Glomerular visceral epithelial cell (primary cell): ENCODE measurements around the gene SMARCB1.

Experiments used
- DNase-seq: peaks from one replicate; pipeline ENCODE4 v3.0.0-alpha.2; 2016; ENCODE audit errors: extremely low spot score

SMARCB1 gene

GRCh38 chr22:23780146-23780748, 6.5 kb upstream of the SMARCB1 start:
- no peak for DNase-seq

- no peak for DNase-seq
Observed at GRCh38 chr22:23781065-23781464, 5.7 kb upstream of the SMARCB1 start.

GRCh38 chr22:23781511-23782183, 5.1 kb upstream of the SMARCB1 start:
- DNase-seq, result peak; percentile 49

- no peak for DNase-seq
Observed at GRCh38 chr22:23782252-23782651, 4.5 kb upstream of the SMARCB1 start.

GRCh38 chr22:23782703-23783102, 4.1 kb upstream of the SMARCB1 start:
- no peak for DNase-seq

- DNase-seq, result no peak
Observed at GRCh38 chr22:23783265-23784150, 3.3 kb upstream of the SMARCB1 start.

- peak; percentile 75 for DNase-seq
Observed at GRCh38 chr22:23784215-23784732, 2.5 kb upstream of the SMARCB1 start.

- DNase-seq, result no peak
Observed at GRCh38 chr22:23786261-23786710, 480 bp upstream of the SMARCB1 start.

- DNase-seq, result no peak
Observed at GRCh38 chr22:23787600-23787896, 782 bp downstream of the SMARCB1 start.

GRCh38 chr22:23787910-23788309, 1.1 kb downstream of the SMARCB1 start:
- DNase-seq, result no peak

- no peak for DNase-seq
Observed at GRCh38 chr22:23789121-23789520, 2.4 kb downstream of the SMARCB1 start.

- DNase-seq, result no peak
Observed at GRCh38 chr22:23789638-23790037, 2.9 kb downstream of the SMARCB1 start.

- no peak for DNase-seq
Observed at GRCh38 chr22:23790819-23791737, 4.3 kb downstream of the SMARCB1 start.

- DNase-seq, result no peak
Observed at GRCh38 chr22:23791738-23792645, 5.2 kb downstream of the SMARCB1 start.

GRCh38 chr22:23793326-23793725, 6.6 kb downstream of the SMARCB1 start:
- no peak for DNase-seq

GRCh38 chr22:23796461-23796860, 9.7 kb downstream of the SMARCB1 start:
- no peak for DNase-seq

GRCh38 chr22:23800297-23801237, 13.8 kb downstream of the SMARCB1 start:
- no peak for DNase-seq

GRCh38 chr22:23801238-23801821, 14.6 kb downstream of the SMARCB1 start:
- DNase-seq, result no peak

GRCh38 chr22:23801886-23802377, 15.2 kb downstream of the SMARCB1 start:
- DNase-seq, result no peak
